Tibial nerve (tissue), 4 donors: ENCODE measurements around the gene CD300LD. TPM values are rescaled to one million over a fixed set of nuclear protein-coding genes. Genes with fewer than 3 reads are reported as not detected.
"Not testable (repeated sequence)": the region's sequence is repeated elsewhere in the genome, so short reads cannot be mapped to it uniquely, and the experiment has no call there.

ENCODE experiments used
- DNase-seq, 2 donors: peaks; one replicate each; pipeline ENCODE4 v3.0.0-alpha.2; 2019; ENCODE audit warnings: low spot score in 2 of 2
- H3K27ac ChIP-seq, 4 donors: fragments of 200-600 bp; sonication (generic) in 3 of 4; one replicate each; pipeline ENCODE4 v1.5.1; 2017 to 2019; ENCODE audit warnings: mild to moderate bottlenecking in 1 of 4
- H3K27me3 ChIP-seq, 2 donors: fragments of 200-600 bp; sonication (generic) in 1 of 2; one replicate each; pipeline versions ENCODE4 v1.5.1 to v1.6.0; 2017 to 2019
- H3K36me3 ChIP-seq, 3 donors: fragments of 200-600 bp; sonication (generic); one replicate each; pipeline ENCODE4 v1.5.1; 2018 to 2019
- H3K4me1 ChIP-seq, 4 donors: fragments of 200-600 bp; sonication (generic) in 3 of 4; one replicate each; pipeline ENCODE4 v1.5.1; 2017 to 2019
- H3K4me3 ChIP-seq, 4 donors: fragments of 200-600 bp; sonication (generic) in 3 of 4; one replicate each; pipeline ENCODE4 v1.5.1; 2017 to 2019; ENCODE audit warnings: mild to moderate bottlenecking in 1 of 4, moderate library complexity in 1 of 4
- H3K9me3 ChIP-seq, 4 donors: fragments of 200-600 bp; sonication (generic) in 3 of 4; one replicate each; pipeline ENCODE4 v1.5.1; 2017 to 2019
- CTCF ChIP-seq, 5 experiments: fragments of 200-600 bp in 3 of 5; fragments of 450-650 bp in 2 of 5; sonication (generic) in 3 of 5; IDR thresholded peaks; one replicate each; pipeline ENCODE4 v1.5.1; 2016 to 2019; ENCODE audit warnings: antibody characterized with exemption in 5 of 5, mild to moderate bottlenecking in 3 of 5, moderate library complexity in 2 of 5
- EP300 ChIP-seq, 2 donors: sonication (generic); formaldehyde crosslinking; IDR thresholded peaks; one replicate each; pipeline ENCODE4 v1.6.1; 2017; ENCODE audit warnings: antibody characterized with exemption in 2 of 2, mild to moderate bottlenecking in 1 of 2
- POLR2A ChIP-seq, 2 donors: fragments of 450-650 bp; IDR thresholded peaks; one replicate each; pipeline ENCODE4 v1.6.1; 2017; ENCODE audit warnings: antibody characterized with exemption in 2 of 2, mild to moderate bottlenecking in 2 of 2, moderate library complexity in 2 of 2
- WGBS, 2 donors: methylation state at CpG; one replicate each; pipeline ENCODE4 v1.1.5; 2018; 5-methylcytosine and 5-hydroxymethylcytosine counted together
- total RNA-seq, 4 donors: library from RNA; depleted of rRNA; stranded (reverse); fragments of >200 nt; gene quantifications; one replicate each; pipeline ENCODE4 v1.1.0, GENCODE V29; 2016

The CD300LD gene
- total RNA-seq, 4 donors from 2014 or later, result not detected

- peak in 1 of 2 donors; percentile 19 for DNase-seq
- Histone ChIP-seq H3K27me3 (no peaks in the 10 kb centered on the region), H3K27ac (no peak overlapping the region), H3K9me3 (no peaks in the 10 kb centered on the region), H3K36me3 (no peaks in the 10 kb centered on the region), H3K4me1 (no peaks in the 10 kb centered on the region), H3K4me3 (no peak overlapping the region)
- TF ChIP-seq CTCF (IDR thresholded peaks at IDR 0.05) (peak in 4 of 5 experiments; percentile 13 to 40 (median 24)), EP300 (IDR thresholded peaks at IDR 0.05) (no peak)
- WGBS, 2 donors, result 25 to 35% methylated on average over 9 of the region's 9 CpGs
Measured at GRCh38 chr17:74566132-74566753, 25.8 kb downstream of the CD300LD start.

DNA sequence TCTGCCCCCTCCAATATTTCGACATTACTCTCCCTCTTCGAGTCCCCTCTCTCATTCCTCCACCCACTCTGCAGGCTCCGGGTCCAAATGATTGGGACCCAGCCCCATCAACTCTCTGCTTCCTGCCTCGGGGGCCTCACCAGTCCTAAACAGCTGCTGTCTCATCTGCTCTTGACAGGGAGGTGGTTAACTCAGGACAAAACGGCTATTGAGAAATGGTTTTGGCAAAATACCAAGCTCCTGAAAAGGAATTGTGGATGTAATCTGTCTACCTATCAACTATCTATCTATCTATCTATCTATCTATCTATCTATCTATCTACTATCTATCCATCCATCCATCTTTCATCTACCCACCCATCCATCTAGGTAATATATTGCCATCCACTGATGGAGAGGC, 27.0 kb downstream of the CD300LD start:
- Histone ChIP-seq H3K4me3 (no peak overlapping the region), H3K36me3 (no peaks in the 10 kb centered on the region), H3K27ac (no peak overlapping the region), H3K9me3 (no peaks in the 10 kb centered on the region), H3K4me1 (no peaks in the 10 kb centered on the region), H3K27me3 (no peaks in the 10 kb centered on the region)
- no peak for TF ChIP-seq POLR2A (IDR thresholded peaks at IDR 0.05)
- no peak for TF ChIP-seq EP300 (IDR thresholded peaks at IDR 0.05)
- no peak for TF ChIP-seq CTCF (IDR thresholded peaks at IDR 0.05)
- 39 to 56% methylated on average over 5 of the region's 5 CpGs for WGBS, 2 donors
- no peak for DNase-seq

DNA sequence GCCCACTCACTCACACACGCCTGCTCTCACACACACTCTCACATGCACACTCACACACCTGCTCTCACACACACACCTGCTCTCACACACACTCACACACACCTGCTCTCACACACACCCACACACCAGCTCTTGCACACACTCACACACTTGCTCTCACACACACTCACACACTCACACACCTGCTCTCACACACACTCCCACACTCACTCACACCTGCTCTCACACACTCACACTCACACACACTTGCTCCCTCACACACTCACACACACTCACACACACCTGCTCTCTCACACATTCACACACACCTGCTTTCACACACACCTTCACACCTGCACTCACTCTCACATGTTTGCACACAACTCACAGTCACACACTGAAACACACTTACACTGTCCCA, 28.7 kb downstream of the CD300LD start:
- 80 to 95% methylated on average over 1 of the region's 1 CpG for WGBS, 2 donors

DNA sequence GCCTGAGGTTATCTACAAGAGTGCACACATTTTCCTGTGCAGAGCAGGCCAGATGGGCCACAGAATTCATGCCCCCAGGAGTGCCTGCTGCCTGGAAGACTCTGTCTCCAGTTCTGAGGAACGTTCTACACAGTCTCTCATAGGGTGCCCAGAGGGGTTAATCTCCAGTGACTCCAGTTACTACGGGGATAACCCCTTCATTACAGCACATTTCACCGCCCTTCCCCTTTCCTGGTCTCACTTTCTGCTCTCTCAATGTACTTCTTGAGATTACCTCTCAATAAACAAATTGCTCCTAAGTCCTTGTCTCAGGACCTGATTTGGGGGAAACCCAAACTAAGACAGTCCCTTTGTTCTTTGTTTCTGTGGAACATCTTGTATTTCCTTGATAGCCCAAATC, 30.5 kb downstream of the CD300LD start:
- TF ChIP-seq EP300 (IDR thresholded peaks at IDR 0.05), result no peak
- no peak for TF ChIP-seq CTCF (IDR thresholded peaks at IDR 0.05)
- TF ChIP-seq POLR2A (IDR thresholded peaks at IDR 0.05), result no peak
- DNase-seq, result no peak
- no peaks in the 10 kb centered on the region for H3K4me1 ChIP-seq
- H3K9me3 ChIP-seq, result no peaks in the 10 kb centered on the region
- peaks cover 0 to 3% of the 10 kb centered on the region in 2 donors for H3K27me3 ChIP-seq
- 47 to 63% methylated on average over 3 of the region's 3 CpGs for WGBS, 2 donors
- no peak overlapping the region for H3K27ac ChIP-seq
- H3K4me3 ChIP-seq, result no peak overlapping the region
- no peaks in the 10 kb centered on the region for H3K36me3 ChIP-seq

More for the DNA sequence above, 28.7 kb downstream of the CD300LD start:
- Histone ChIP-seq H3K4me3 (no peak overlapping the region), H3K27me3 (peaks cover 0 to 3% of the 10 kb centered on the region in 2 donors), H3K36me3 (no peaks in the 10 kb centered on the region), H3K9me3 (no peaks in the 10 kb centered on the region), H3K4me1 (no peaks in the 10 kb centered on the region), H3K27ac (no peak overlapping the region)
- TF ChIP-seq POLR2A (IDR thresholded peaks at IDR 0.05) (no peak), EP300 (IDR thresholded peaks at IDR 0.05) (no peak), CTCF (IDR thresholded peaks at IDR 0.05) (no peak)
- DNase-seq, result no peak

DNA sequence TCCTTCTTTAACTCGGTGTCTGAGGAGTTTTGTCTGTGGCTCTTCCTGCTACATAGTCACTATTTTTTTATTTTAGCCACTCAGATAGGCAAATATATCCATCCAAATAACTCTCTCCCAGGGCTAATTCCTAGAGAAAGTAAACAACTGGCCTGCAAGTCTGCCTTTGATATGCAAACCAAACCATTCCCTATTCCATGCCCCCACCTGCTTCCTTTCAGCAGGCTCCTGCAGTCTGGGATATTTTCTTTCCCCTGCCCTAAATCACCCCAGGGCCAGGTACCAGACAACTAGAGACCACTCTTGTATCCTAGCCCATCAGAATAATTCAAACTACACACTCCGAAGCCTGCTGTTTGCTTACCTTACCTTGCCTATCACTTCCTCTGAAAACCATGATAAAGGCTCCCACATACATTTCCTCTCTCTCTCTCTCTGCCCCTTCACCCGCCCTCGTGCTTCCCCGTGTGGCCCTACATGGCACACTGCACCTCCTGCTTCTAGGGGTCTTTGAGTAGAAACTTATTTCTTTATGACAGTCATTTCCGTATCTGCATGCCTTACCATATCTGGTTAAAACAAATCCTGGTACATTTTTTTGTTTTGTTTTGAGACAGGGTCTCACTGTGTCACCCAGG, 33.1 kb downstream of the CD300LD start:
- Histone ChIP-seq H3K4me3 (no peak overlapping the region), H3K4me1 (no peaks in the 10 kb centered on the region), H3K27ac (no peak overlapping the region), H3K9me3 (no peaks in the 10 kb centered on the region), H3K36me3 (no peaks in the 10 kb centered on the region), H3K27me3 (peaks cover 0 to 3% of the 10 kb centered on the region in 2 donors)
- TF ChIP-seq CTCF (IDR thresholded peaks at IDR 0.05) (no peak), POLR2A (IDR thresholded peaks at IDR 0.05) (no peak), EP300 (IDR thresholded peaks at IDR 0.05) (no peak)
- WGBS, 2 donors, result 74 to 75% methylated on average over 6 of the region's 6 CpGs
- no peak for DNase-seq

GRCh38 chr17:74558402-74558801, 33.7 kb downstream of the CD300LD start:
- not testable (repeated sequence) for H3K27ac ChIP-seq, H3K27me3 ChIP-seq, H3K36me3 ChIP-seq, H3K9me3 ChIP-seq, DNase-seq, H3K4me1 ChIP-seq, H3K4me3 ChIP-seq
- WGBS, 2 donors, result 67 to 73% methylated on average over 4 of the region's 4 CpGs
